Small intestine (tissue), 7 donors: ENCODE measurements around the gene CR1L. TPM values are rescaled to one million over a fixed set of nuclear protein-coding genes. Genes with fewer than 3 reads are reported as not detected.
A peak's percentile ranks its signal among the peaks of the same experiment; 100 is the strongest.
"Not testable (repeated sequence)": the region's sequence is repeated elsewhere in the genome, so short reads cannot be mapped to it uniquely, and the experiment has no call there.

Experiments used
- DNase-seq, 2 donors: peaks; one replicate each; pipeline versions ENCODE4 v3.0.0 to v3.0.0-alpha.2; 2013
- FAIRE-seq: peaks from 2 replicates; lab custom pipeline; 2012; peaks lifted over from hg19 to GRCh38; lab: Jason Lieb, UNC
- H3K27ac ChIP-seq, 3 donors: one replicate each; pipeline ENCODE4 v1.5.1; 2013; ENCODE audit warnings: low read length in 2 of 3, mild to moderate bottlenecking in 2 of 3, control low read depth in 1 of 3, inconsistent platforms in 1 of 3, low read depth in 1 of 3, moderate library complexity in 1 of 3
- H3K27me3 ChIP-seq, 3 donors: one replicate each; pipeline ENCODE4 v1.6.1; 2013; ENCODE audit warnings: low read length in 3 of 3, inconsistent platforms in 1 of 3; ENCODE audit not compliant: control insufficient read depth in 3 of 3, insufficient read depth in 3 of 3
- H3K36me3 ChIP-seq, 3 donors: one replicate each; pipeline ENCODE4 v1.6.1; 2013; ENCODE audit warnings: low read length in 3 of 3, inconsistent platforms in 1 of 3, low read depth in 1 of 3, mild to moderate bottlenecking in 1 of 3, moderate library complexity in 1 of 3; ENCODE audit not compliant: control insufficient read depth in 3 of 3, insufficient read depth in 2 of 3
- H3K4me1 ChIP-seq, 3 donors: one replicate each; pipeline ENCODE4 v1.6.1; 2013; ENCODE audit warnings: low read length in 2 of 3, inconsistent platforms in 1 of 3, low read depth in 1 of 3, mild to moderate bottlenecking in 1 of 3, moderate library complexity in 1 of 3; ENCODE audit not compliant: control insufficient read depth in 3 of 3, insufficient read depth in 2 of 3
- H3K4me3 ChIP-seq, 3 donors: one replicate each; pipeline ENCODE4 v1.5.1; 2013; ENCODE audit warnings: low read length in 3 of 3, control low read depth in 1 of 3, inconsistent platforms in 1 of 3, low read depth in 1 of 3, mild to moderate bottlenecking in 1 of 3, moderate library complexity in 1 of 3
- H3K9me3 ChIP-seq, 2 donors: one replicate each; pipeline ENCODE4 v1.6.1; 2013; ENCODE audit warnings: low read depth in 1 of 2, low read length in 1 of 2; ENCODE audit not compliant: control insufficient read depth in 2 of 2, insufficient read depth in 1 of 2
- WGBS, 3 donors: extraction: QIAGEN DNeasy Blood & Tissue Kit; methylation state at CpG; one replicate each; pipeline ENCODE4 v1.1.7; 2013; 5-methylcytosine and 5-hydroxymethylcytosine counted together
- polyA plus RNA-seq, 4 donors: library from polyadenylated mRNA; stranded (reverse) in 3 of 4; unstranded in 1 of 4; fragments of 200-250 nt in 3 of 4; fragments of 120-200 nt in 1 of 4; gene quantifications; one replicate each; pipeline versions ENCODE4 v1.2.1 to v1.2.3, GENCODE V29; 2013
- donor health status: healthy with polysubstance abuse.
- donor health status: control.
- donor health status: control.
- donor health status: Bipolar disorder and iron deficiency.
- donor health status: healthy.

Gene CR1L
- polyA plus RNA-seq, 4 donors = 0.19 TPM; not detected in 3

DNA sequence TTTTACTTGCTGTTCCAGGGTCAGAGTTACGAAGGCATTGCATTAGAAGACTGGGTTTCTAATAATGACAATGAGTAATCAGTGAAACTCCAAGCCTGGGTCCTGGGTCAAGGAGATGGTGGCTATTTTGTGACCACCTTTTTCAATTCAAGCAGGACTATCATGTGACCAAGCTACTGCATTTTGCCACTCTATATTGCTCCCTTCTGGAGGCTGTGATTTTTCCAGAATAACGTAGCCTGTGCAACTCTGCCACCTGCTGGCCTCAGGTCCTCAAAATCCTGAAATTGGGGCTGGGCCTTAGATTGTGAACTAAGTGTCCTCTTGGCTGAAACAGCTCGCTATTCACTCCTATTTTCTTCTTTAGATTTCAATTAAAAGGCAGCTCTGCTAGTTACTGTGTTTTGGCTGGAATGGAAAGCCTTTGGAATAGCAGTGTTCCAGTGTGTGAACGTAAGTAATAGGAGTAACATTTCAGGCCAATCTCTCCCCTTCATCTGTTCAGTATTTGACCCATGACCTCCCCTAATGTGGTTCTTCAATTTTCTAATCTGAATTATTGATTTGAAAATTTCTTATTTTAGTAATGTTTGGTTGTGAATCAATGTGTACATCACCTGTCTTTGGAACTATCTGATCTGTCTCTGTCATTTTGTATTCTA lies 54.0 kb downstream of the CR1L start:
- no peak overlapping the region for H3K27ac ChIP-seq
- WGBS, 3 donors = 47 to 48% (median 48%) methylated on average over 4 of the region's 4 CpGs
- no peak overlapping the region for H3K4me3 ChIP-seq
- no peaks in the 10 kb centered on the region for H3K9me3 ChIP-seq
- no peaks in the 10 kb centered on the region for H3K4me1 ChIP-seq
- FAIRE-seq = no peak
- DNase-seq = peak; percentile 64 to 70
- no peaks in the 10 kb centered on the region for H3K36me3 ChIP-seq
- no peaks in the 10 kb centered on the region for H3K27me3 ChIP-seq

DNA sequence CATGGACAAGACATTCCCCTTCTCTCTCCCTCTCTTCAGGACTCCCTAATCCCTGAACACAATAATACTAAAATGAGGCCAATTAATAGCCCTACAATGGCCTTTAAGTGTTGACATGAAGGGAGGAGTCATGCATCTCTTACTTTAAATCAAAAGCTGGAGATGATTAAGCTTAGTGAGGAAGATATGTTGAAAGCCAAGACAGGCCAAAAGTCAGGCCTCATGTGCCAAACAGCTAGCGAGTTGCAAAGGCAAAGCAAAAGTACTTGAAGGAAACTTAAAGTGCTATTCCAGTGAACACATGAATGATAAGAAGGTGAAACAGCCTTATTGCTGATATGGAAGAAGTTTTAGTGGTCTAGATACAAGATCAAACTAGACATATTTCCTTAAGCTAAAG lies 57.4 kb downstream of the CR1L start:
- FAIRE-seq = no peak
- H3K27me3 ChIP-seq = no peaks in the 10 kb centered on the region
- H3K4me1 ChIP-seq = no peaks in the 10 kb centered on the region
- 21 to 55% (median 46%) methylated on average over 1 of the region's 1 CpG for WGBS, 3 donors
- H3K9me3 ChIP-seq = no peaks in the 10 kb centered on the region
- peak; percentile 63 to 65 for DNase-seq
- no peak overlapping the region for H3K4me3 ChIP-seq
- H3K27ac ChIP-seq = no peak overlapping the region
- H3K36me3 ChIP-seq = no peaks in the 10 kb centered on the region

DNA sequence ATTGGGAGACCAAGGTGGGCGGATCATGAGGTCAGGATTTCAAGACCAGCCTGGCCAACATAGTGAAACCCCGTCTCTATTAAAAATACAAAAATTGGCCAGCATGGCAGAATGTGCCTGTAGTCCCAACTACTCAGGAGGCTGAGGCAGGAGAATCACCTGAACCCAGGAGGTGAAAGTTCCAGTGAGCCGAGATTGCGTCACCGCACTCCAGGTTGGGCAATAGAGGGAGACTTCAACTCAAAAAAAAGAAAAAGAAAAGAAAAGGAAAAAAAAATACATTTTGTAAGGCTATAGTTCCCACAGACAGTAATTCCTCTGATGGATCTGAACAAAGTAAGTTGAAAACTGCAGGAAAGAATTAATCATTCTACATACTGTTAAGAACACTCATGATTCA lies 58.8 kb downstream of the CR1L start:
- Histone ChIP-seq H3K36me3 (no peaks in the 10 kb centered on the region), H3K27ac (no peak overlapping the region), H3K4me1 (no peaks in the 10 kb centered on the region), H3K9me3 (no peaks in the 10 kb centered on the region), H3K27me3 (no peaks in the 10 kb centered on the region), H3K4me3 (no peak overlapping the region)
- DNase-seq (peak in 1 of 2 donors; percentile 31), FAIRE-seq (no peak)
- WGBS, 3 donors = 90 to 98% (median 97%) methylated on average over 5 of the region's 5 CpGs

DNA sequence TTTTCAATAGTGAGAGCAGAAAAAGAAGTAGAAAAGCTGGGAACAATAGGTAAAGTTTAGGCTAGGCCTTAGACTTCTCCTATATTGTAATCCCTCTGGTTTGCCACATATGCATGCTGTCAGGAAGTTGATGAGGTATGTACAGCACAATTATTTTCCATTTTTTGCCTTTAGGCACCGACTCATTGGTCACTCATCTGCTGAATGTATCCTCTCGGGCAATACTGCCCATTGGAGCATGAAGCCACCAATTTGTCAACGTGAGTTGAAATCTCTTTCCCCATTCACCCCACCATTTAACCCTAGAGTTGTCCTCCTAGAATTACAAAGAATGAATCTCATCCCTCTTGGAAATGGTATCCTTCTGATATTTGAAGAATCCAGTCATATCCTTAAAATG lies 63.1 kb downstream of the CR1L start:
- not testable (repeated sequence) for H3K4me1 ChIP-seq, H3K27ac ChIP-seq, H3K4me3 ChIP-seq, H3K27me3 ChIP-seq, H3K36me3 ChIP-seq, H3K9me3 ChIP-seq, FAIRE-seq, DNase-seq
- 71 to 87% (median 79%) methylated on average over 3 of the region's 3 CpGs for WGBS, 3 donors

DNA sequence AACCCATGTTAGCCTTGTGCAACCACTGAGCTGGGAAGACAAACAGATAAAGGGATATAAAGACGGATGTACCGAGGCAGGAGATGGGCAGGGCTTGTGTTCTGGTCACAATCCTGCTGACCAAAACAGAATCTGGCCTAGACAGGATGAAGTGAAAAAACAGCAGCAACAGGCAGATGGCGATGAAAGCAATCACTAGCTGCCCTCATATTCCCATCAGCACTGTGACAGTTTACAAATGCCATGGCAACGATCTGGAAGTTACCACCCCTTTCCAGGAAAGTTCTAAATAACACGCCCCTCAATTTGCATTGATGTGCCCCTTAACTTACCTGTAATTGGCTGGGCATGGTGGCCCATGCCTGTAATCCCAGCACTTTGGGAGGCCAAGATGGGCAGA lies 66.4 kb downstream of the CR1L start:
- DNase-seq (peak; percentile 31 to 39), FAIRE-seq (no peak)
- no peak overlapping the region for H3K4me3 ChIP-seq
- WGBS, 3 donors = 27 to 51% (median 49%) methylated on average over 5 of the region's 5 CpGs
- H3K4me1 ChIP-seq = no peaks in the 10 kb centered on the region
- H3K27me3 ChIP-seq = no peaks in the 10 kb centered on the region
- no peaks in the 10 kb centered on the region for H3K36me3 ChIP-seq
- no peaks in the 10 kb centered on the region for H3K9me3 ChIP-seq
- H3K27ac ChIP-seq = no peak overlapping the region

DNA sequence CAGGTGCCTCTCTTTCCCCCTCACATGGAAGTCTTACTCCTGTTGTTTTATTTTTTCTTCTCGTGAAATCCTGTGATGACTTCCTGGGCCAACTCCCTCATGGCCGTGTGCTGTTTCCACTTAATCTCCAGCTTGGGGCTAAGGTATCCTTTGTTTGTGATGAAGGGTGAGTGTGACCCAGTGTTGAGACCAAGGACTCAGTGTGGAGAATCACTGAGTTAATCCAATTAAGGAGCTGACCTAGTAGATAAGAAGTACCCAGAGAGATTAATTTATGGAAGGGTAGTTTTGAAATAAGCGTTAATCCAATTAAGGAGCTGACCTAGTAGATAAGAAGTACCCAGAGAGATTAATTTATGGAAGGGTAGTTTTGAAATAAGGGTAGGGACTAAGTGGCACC lies 67.8 kb downstream of the CR1L start:
- not testable (repeated sequence) for H3K27ac ChIP-seq, H3K27me3 ChIP-seq, H3K4me3 ChIP-seq, H3K4me1 ChIP-seq, H3K36me3 ChIP-seq, FAIRE-seq, H3K9me3 ChIP-seq
- WGBS, 3 donors = 27 to 57% (median 50%) methylated on average over 3 of the region's 3 CpGs
- peak in 1 of 2 donors; percentile 72 for DNase-seq

DNA sequence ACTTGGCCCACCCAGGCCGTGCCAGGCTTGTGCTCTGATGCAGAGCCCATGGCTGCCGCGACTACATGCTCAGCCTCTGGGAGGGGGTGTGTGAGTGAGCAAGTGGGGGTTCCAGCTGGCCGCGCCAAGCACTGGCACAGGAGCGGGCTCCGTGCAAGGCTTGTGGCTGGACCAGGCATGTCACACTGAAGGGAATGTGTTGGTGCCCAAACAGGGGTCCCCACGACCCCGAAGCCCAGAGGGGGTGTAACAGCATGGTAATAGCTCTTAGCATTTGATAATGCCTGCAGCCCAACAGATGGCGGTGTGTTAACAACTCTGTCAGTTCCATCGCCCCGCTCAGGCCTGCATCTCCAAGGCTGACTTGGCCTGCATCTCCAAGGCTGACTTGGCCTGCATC lies 68.6 kb downstream of the CR1L start:
- 95 to 97% (median 96%) methylated on average over 10 to 12 of the region's 12 CpGs for WGBS, 3 donors
- FAIRE-seq = no peak

DNA sequence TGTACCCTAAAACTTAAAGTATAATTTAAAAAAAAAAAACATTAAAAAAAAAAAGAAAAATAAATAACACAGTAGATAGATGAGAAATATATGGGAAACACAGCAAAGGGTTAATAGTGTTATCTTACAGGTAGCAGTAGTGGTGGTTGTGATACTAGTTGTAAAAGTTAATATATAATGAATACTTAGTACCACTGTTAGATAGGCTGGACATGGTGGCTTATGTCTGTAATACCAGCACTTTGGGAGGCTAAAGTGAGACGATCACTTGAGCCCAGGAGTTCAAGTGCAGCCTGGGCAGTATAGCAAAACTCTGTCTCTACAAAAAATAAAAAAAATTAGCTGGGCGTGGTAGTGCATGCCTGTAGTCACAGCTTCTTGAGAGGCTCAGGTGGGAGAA lies 74.3 kb downstream of the CR1L start:
- H3K36me3 ChIP-seq = no peaks in the 10 kb centered on the region
- H3K9me3 ChIP-seq = no peaks in the 10 kb centered on the region
- FAIRE-seq = no peak
- no peak overlapping the region for H3K27ac ChIP-seq
- peak; percentile 38 to 53 for DNase-seq
- H3K27me3 ChIP-seq = no peaks in the 10 kb centered on the region
- 18 to 72% (median 42%) methylated on average over 2 of the region's 2 CpGs for WGBS, 3 donors
- H3K4me3 ChIP-seq = no peak overlapping the region
- H3K4me1 ChIP-seq = peaks cover 0 to 10% (median 2%) of the 10 kb centered on the region in 3 donors

More for the DNA sequence above, 68.6 kb downstream of the CR1L start:
- Histone ChIP-seq H3K27me3 (no peaks in the 10 kb centered on the region), H3K4me1 (no peaks in the 10 kb centered on the region), H3K4me3 (no peak overlapping the region), H3K27ac (no peak overlapping the region), H3K9me3 (no peaks in the 10 kb centered on the region), H3K36me3 (no peaks in the 10 kb centered on the region)
- DNase-seq = no peak
